AG04450 (cell line): ENCODE measurements around the gene CDA. TPM values are rescaled to one million over a fixed set of nuclear protein-coding genes. Genes with fewer than 3 reads are reported as not detected.

Source experiments
- CTCF ChIA-PET: fragments of 300-600, 350-600 bp; formaldehyde crosslinking; extraction: SDS; loops from one replicate; lab custom pipeline; 2022; ENCODE audit warnings: antibody characterized with exemption, inconsistent platforms; lab: Charles Lee
- POLR2A ChIA-PET: fragments of 350-600 bp; formaldehyde crosslinking; extraction: SDS; loops from one replicate; lab custom pipeline; 2021; ENCODE audit warnings: antibody characterized with exemption, inconsistent platforms; lab: Yijun Ruan, JAX
- DNase-seq: peaks from one replicate; pipeline ENCODE4 v3.0.0-alpha.2; 2011; ENCODE audit warnings: low read depth, low spot score
- H3K27ac ChIP-seq: one replicate; pipeline ENCODE4 v1.5.1; 2012; ENCODE audit warnings: low read depth, low read length, control low read depth
- H3K27me3 ChIP-seq: one replicate; pipeline ENCODE4 v1.6.0; 2012; ENCODE audit warnings: low read length; ENCODE audit not compliant: control insufficient read depth, insufficient read depth
- H3K4me3 ChIP-seq: 2 replicates; pipeline ENCODE4 v1.5.1; 2011; ENCODE audit warnings: mild to moderate bottlenecking, low read depth, low read length, control low read depth
- H3K9me3 ChIP-seq: 2 replicates; pipeline ENCODE4 v1.5.1; 2012; ENCODE audit warnings: low read length; ENCODE audit not compliant: control insufficient read depth, insufficient read depth
- CTCF ChIP-seq: IDR thresholded peaks from 2 replicates; pipeline ENCODE4 v1.5.1; 2011; ENCODE audit warnings: low read depth, low read length, control low read depth, inconsistent platforms
- polyA plus RNA-seq: library from polyadenylated mRNA; depleted of rRNA; stranded (reverse); fragments of >200 nt; gene quantifications from 2 replicates; pipeline ENCODE4 v1.2.3, GENCODE V29; 2011

The CDA gene
- polyA plus RNA-seq, 1 experiment = 2.8 TPM

- H3K27me3 ChIP-seq = no peaks in the 10 kb centered on the region
- peak overlapping the region; percentile 57 for H3K27ac ChIP-seq
- H3K4me3 ChIP-seq = peak overlapping the region; percentile 92
- no peak for TF ChIP-seq CTCF
- ChIA-PET CTCF (interaction anchor here (0.5 to 1.1 kb wide), 4 partner anchors 12 to 87 kb away, joined by 3 to 4 read pairs (median 3); no protein-coding TSS in a partner anchor), POLR2A (interaction anchor here (1.1 kb wide), 2 partner anchors 11 to 14 kb away, joined by 3 to 5 read pairs; no protein-coding TSS in a partner anchor)
- DNase-seq = no peak
- H3K9me3 ChIP-seq = no peaks in the 10 kb centered on the region; the same call in 1 of the 2 replicates
Measured at GRCh38 chr1:20662110-20662475, 73.2 kb downstream of the CDA start.

GRCh38 chr1:20663365-20663764 is 74.5 kb downstream of the CDA start:
- H3K9me3 ChIP-seq = no peaks in the 10 kb centered on the region; the same call in 1 of the 2 replicates
- TF ChIP-seq CTCF = no peak
- H3K4me3 ChIP-seq = no peak overlapping the region
- no peaks in the 10 kb centered on the region for H3K27me3 ChIP-seq
- no peak overlapping the region for H3K27ac ChIP-seq
- no peak for DNase-seq
- POLR2A ChIA-PET = no interaction called here
- CTCF ChIA-PET = no interaction called here

GRCh38 chr1:20663969-20664715 is 75.2 kb downstream of the CDA start:
- ChIA-PET POLR2A (no interaction called here), CTCF (no interaction called here)
- Histone ChIP-seq H3K27me3 (no peaks in the 10 kb centered on the region), H3K4me3 (no peak overlapping the region), H3K27ac (no peak overlapping the region), H3K9me3 (no peaks in the 10 kb centered on the region; the same call in 1 of the 2 replicates)
- DNase-seq = no peak
- TF ChIP-seq CTCF = no peak

- CTCF ChIA-PET = no interaction called here
- no peaks in the 10 kb centered on the region; the same call in 1 of the 2 replicates for H3K9me3 ChIP-seq
- no peak for DNase-seq
- no peak for TF ChIP-seq CTCF
- H3K27me3 ChIP-seq = no peaks in the 10 kb centered on the region
- no peak overlapping the region for H3K4me3 ChIP-seq
- H3K27ac ChIP-seq = no peak overlapping the region
- POLR2A ChIA-PET = no interaction called here
Measured at GRCh38 chr1:20665726-20666125, 76.8 kb downstream of the CDA start.

GRCh38 chr1:20666146-20666545 is 77.2 kb downstream of the CDA start:
- H3K27me3 ChIP-seq = no peaks in the 10 kb centered on the region
- ChIA-PET CTCF (no interaction called here), POLR2A (no interaction called here)
- no peaks in the 10 kb centered on the region; the same call in 1 of the 2 replicates for H3K9me3 ChIP-seq
- no peak for DNase-seq
- H3K4me3 ChIP-seq = no peak overlapping the region
- TF ChIP-seq CTCF = no peak
- no peak overlapping the region for H3K27ac ChIP-seq
